HG03457 (cell line): Measurements from ENCODE around the gene ZNF560.
"Not testable (repeated sequence)": the region's sequence is repeated elsewhere in the genome, so short reads cannot be mapped to it uniquely, and the experiment has no call there.

Experiments used
- ATAC-seq: cut with Tn5 transposase; IDR thresholded peaks from one replicate; pipeline ENCODE4 v1.9.1; 2021; ENCODE audit warnings: moderate number of reproducible peaks; ENCODE audit not compliant: unreplicated experiment

The ZNF560 gene

DNA sequence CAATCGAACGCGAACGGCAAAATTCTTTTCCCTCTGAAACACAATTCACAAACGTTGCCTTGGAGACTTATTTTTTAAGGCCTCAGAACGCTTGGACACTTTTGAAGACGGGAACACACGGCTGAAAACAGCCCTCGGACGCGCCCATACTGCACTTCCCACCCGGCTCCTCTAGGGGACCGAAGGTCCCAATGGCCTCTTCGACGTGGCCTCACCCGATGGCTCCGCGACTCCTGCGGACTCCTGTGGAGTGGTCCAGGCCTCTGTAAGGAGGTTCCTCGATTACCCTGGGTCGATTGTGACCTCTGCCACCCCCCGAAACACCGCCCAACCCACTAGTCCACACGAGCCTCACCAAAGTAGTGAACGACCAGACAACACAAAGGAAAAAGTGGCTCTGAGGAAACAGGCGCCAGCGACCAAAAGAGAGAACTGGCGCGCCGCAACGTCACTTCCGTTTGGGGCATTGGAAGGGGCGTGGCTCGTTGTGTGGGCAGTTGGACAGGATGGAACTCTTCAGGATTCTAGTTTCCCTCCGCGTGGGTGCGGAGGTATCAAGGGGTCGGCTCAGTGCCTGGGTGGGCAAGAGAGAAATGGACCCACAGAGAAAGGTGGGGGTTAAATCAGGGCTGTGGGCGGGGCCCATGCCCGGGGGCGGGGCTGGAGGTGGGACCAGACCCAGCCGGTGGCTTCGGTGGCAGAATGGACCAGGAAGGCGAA lies at the start of gene ZNF560:
ZNF560 (minus strand) TSS at position 434 of the 720 bp plus-strand sequence. CDS start 23,303 bp downstream, outside the sequence.
- no peak for ATAC-seq

DNA sequence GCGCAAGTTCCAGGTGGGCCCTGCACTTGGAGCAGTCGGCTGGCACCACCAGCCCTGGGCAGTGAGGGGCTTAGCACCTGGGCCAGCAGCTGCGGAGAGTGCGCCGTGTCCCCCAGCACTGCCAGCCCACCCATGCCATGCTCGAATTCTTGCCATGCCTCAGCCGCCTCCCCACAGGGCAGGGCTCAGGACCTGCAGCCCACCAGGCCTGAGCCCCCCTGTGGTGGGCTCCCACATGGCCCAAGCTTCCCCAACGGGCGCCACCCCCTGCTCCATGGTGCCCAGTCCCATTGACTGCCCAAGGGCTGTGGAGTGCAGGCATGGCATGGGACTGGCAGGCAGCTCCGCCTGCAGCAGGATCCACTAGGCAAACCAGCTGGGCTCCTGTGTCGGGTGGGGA lies 49.5 kb upstream of the ZNF560 start:
- no peak for ATAC-seq

DNA sequence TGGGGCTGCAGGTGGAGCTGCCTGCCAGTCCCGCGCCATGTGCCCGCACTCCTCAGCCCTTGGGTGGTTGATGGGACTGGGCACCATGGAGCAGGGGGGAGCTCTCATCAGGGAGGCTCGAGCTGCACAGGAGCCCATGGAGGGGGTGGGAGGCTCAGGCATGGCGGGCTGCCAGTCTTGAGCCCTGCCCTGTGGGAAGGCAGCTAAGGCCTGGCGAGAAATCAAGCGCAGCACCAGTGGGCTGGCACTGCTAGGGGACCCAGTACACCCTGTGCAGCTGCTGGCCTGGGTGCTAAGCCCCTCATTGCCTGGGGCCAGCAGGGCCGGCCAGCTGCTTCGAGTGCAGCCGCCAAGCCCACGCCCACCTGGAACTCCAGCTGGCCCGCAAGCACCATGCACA lies 42.9 kb upstream of the ZNF560 start:
- ATAC-seq, result not testable (repeated sequence)

DNA sequence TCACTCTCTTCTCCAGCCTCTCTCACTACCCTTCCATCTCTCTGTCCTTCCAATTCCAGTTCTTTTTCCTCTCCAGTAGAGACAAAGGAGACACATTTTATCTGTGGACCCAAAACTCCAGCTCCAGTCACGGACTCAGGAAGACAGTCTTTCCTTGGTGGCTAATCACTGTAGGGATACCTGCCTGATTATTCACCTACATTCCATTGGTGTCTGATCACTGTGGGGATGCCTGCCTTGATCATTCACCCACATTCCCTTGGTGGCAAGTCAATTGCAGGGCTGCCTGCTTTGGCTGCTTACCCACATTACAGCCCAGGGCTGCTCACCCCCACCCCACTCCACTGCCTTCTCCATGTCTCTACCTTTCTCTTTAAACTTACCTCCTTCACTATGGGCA lies 41.5 kb upstream of the ZNF560 start:
- not testable (repeated sequence) for ATAC-seq

DNA sequence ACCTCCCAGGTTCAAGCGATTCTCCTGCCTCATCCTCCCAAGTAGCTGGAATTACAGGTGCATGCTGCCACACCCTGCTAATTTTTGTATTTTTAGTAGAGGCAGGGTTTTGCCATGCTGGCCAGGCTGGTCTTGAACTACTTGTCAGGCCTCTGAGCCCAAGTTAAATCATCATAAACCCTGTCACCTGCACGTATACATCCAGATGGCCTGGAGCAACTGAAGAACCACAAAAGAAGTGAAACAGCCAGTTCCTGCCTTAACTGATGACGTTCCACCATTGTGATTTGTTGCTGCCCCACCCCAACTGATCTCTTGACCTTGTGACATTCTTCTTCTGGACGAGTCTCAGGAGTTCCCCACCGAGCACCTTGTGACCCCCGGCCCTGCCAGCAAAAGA lies 40.8 kb upstream of the ZNF560 start:
- ATAC-seq, result not testable (repeated sequence)

DNA sequence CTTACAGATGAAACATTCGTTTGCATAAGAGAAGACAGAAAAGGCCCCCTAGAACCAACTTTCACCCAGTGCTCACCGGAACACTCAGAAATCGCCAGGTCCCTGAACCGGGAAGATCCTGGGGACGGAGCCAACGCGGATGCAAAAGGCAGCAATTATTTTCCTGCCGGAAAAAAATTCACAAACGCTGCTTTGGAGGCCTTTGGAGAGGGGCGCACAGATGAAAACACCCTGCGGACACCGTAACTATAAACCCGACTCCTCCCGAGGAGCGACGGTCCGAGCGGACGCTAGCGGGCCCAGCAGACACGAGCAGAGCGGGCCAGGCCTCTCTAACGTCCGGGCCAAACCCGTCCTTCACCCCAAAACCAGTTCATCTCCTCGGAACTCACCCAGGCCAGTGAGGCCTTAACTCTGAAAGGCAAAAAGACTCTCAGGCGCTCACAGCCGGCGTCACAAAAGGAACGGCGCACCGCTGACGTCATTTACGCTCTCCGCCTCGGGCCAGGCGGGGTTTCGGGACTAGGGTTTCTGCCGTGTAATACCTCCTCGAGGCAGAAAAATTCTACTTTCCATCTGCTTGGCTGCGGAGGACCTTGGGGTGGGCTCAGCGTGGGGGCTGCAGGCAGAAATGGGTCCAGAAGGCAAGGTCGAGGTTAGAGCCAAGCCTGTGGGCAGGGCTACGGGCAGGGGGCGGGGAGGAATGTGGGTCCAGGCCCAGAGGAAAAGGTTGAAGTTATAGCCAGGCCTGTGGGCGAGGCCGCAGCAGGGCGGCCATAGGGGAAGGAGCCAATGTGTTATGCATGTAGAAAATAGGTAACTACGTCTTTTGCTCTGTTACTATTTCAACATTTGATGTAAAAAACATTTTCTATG lies 40.0 kb upstream of the ZNF560 start, which contains the start of gene ZNF426:
ZNF426 (minus strand) TSS at position 463 of the 876 bp plus-strand sequence. CDS start 2,413 bp downstream, outside the sequence.
- ATAC-seq, result peak; percentile 71

DNA sequence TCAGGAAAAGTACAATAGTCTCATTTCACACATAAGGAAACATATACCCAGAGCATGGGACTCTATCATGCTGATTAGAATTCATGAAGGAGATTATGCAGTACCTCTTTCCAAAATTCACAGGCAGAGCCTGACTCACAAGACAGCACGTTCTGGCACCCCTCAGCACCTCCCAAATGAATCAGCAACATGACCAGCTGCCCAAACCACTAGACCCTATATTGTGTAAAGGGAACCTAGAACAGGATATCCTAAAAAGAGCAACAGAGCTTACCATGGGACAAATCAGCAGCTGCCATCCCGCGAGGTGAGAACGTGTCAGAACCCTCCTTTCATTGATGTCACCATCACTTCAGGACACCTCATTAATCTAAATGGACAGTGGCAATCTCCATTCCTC lies 37.5 kb upstream of the ZNF560 start:
- ATAC-seq, result no peak

DNA sequence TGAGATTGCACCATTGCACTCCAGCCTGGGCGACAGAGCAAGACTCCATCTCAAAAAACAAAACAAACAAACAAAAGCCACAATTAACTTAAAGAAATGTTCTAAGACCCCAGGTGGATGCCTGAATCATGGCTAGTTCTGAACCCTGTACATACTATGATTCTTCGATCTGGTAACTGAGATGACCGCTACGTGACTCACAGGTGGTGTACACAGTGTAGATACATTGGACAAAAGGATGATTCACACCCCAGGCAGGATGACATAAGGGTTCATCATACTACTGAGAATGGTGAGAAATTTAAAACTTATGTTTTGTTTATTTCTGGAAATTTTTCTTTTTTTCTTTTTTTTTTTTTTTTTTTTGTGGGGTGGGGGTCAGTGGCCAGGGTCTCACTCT lies 33.5 kb upstream of the ZNF560 start:
- no peak for ATAC-seq

DNA sequence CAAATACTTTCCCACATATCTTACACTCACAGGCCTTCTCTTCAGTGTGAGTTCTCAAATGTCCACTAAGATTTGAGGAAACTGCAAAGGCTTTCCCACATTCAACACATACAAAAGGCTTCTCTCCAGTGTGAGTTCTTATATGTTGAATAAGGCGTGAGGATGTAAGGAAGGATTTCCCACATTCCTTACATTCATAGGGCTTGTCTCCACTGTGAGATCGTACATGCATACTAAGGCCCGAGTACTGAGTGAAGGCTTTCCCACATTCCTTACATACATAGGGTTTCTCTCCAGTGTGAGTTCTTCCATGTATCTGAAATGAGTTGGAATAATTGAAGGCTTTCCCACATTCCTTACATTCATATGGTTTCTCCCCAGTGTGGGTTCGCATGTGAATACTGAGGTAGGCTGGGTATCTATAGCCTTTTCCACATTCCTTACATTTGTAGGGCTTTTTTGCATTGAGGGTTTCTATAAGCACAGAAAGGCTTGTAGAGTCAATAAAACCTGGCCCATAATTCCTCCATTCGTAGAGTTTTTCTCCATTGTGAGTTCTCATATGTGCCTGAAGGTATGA lies 30.4 kb upstream of the ZNF560 start:
- ATAC-seq, result no peak

DNA sequence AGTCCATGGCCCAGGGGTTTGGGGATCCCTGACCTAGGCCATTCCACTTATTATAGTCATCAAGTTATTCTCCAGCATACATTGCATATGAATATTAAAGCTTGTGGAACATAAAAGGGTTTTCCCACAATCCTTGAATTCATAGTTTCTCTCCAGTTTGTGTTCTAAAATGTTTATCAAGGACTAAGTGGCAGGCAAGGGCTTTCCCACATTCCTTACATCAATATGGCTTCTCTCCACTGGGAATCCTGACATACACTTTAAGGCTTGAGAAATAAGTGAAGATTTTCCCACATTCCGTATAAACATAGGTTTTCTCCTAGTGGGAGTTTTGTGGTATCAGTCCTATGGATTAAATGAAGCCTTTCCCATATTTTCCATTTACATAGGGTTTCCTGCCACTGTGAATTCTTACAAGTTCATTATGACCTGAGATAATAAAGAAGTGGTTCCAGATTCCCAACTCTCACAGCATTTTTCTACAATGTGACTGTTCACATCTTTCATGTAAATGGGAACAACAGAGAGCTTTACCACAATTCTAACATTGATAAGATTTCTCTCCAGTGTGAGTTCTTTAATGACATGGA lies 25.6 kb upstream of the ZNF560 start:
- ATAC-seq, result no peak

DNA sequence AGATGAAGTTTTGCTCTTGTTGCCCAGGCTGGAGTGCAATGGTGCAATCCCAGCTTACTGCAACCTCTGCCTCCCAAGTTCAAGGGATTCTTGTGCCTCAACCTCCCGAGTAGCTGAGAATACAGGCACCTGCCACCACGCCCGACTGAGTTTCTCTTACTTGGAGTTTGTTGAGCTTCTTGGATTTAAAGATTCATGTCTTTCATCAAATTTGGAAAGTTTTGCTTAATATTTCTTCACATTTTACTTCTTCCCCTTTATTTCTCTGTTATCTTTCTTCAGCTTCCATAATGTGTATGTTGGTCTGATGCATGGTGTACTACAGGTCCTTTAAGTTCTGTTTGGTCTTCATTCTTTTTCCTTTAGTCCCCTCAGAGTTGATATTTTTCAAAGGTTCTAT lies 8.9 kb upstream of the ZNF560 start:
- no peak for ATAC-seq

DNA sequence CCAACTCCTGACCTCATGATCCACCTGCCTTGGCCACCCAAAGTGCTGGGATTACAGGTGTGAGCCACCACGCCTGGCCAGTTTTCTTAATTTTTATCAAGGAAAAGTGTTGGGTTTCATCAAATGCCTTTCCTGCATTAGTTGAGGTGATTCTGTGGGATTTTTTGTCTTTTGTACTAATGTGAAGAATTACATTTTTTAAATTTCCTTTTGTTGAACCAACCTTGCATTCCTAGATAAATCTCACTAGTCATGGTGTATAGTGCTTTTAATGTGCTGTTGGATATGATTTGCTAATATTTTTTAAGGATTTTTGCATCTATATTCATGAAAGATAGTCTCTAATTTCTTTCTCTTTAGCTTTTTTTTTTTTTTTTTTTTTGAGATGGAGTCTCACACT lies 2.4 kb upstream of the ZNF560 start:
- no peak for ATAC-seq

DNA sequence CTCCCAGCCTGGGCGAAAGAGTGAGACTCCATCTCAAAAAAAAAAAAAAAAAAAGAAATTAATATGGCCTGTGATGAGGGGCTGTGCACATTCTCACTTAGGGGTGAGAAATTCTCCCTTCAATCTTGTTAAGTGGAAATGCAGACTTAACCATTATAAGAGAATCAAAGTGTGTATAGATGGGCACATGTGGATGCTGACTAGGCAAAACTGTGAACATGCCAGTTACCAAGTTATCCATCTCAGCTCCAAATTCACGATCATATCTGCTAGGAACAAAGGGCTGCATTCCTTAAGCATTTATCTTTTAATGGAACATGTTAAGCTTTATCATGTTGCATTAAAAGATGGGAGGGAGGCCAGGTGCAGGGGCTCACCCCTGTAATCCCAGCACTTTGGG lies 4.3 kb downstream of the ZNF560 start:
- no peak for ATAC-seq

DNA sequence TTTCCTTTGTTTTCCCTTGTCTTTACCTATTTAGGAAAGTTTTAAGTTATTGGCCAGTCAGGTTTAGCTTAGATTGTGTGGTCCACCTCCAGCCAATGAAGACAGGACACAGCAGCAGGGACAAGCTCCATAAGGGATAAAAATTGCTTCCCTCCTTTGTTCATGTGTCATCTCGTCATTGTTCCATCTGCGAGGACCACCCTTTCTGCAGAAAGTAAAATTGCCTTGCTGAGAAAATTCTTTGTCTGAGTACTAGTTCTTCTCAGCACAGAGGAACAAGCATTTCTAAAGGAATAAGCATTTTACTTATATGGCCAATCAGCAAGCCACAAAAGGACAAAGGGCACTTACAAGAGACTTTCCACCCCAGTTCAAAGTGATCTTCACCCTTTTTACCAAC lies 11.4 kb downstream of the ZNF560 start:
- no peak for ATAC-seq

DNA sequence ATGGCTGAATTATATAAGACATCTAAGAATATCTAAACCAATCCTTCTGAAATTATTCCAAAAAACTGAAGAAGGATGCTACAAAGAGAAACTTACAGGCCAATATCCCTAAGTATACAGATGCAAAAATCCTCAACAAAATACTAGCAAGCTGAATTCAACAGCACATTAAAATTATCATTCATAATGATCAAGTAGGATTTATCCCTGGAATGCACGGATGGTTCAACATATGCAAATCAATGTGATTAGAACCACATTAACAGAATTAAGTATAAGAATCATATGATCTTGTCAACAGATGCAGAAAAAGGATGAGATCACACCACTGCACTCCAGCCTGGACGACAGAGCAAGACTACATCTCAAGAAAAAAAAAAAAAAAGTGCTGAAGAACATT lies 13.3 kb downstream of the ZNF560 start:
- ATAC-seq, result no peak

DNA sequence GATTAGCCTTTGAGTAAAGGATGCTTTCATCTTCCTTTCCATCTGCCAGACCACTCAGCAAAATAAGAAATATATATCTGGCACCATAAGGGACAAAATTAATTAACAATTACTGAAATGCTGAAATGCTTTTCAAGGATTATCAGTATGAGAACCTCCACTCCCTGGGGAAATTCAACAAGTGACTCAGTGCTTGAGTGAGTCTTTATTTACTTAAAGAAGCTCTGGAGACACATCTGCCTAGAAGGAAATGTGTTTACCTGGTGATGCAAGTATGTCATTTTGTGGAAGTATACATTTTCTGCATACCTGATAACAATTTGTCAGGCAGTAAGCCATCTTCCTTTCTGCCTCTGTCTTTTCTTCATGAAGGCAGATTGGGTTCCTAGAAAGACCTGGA lies 23.4 kb downstream of the ZNF560 start:
- no peak for ATAC-seq

DNA sequence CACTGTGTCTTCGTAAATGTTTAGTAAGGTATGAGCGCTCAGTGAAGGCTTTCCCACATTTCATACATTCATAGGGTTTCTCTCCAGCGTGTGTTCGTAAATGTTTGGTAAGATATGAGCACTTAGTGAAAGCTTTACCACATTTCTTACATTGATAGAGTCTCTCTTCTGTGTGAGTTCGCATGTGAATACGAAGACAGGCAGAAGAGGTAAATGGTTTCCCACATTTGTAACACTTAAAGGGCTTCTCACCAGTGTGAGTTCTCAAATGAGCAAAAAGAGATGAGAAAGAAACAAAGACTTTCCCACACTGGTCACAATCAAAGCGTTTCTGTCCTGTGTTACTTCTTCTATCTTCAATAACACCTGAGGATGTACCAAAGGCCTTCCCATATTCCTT lies 31.3 kb downstream of the ZNF560 start:
- ATAC-seq, result no peak

DNA sequence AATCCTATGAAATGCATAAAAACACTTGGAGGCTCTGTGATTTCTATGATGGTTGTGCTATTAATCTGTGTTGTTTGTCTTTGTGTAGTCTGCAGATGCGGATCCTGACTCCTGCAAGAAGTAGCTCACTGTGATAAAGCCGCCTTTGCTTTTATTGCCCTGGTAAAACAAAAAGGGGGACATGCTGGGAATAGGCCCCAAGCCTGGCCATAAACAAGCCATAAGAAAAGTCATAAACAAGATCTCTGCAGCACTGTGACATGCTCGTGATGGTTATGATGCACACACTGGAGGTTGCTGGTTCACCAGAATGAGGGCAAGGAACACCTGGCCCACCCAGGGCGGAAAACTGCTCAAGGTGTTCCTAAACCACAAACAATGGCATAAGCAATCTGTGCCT lies 36.5 kb downstream of the ZNF560 start:
- ATAC-seq, result no peak

DNA sequence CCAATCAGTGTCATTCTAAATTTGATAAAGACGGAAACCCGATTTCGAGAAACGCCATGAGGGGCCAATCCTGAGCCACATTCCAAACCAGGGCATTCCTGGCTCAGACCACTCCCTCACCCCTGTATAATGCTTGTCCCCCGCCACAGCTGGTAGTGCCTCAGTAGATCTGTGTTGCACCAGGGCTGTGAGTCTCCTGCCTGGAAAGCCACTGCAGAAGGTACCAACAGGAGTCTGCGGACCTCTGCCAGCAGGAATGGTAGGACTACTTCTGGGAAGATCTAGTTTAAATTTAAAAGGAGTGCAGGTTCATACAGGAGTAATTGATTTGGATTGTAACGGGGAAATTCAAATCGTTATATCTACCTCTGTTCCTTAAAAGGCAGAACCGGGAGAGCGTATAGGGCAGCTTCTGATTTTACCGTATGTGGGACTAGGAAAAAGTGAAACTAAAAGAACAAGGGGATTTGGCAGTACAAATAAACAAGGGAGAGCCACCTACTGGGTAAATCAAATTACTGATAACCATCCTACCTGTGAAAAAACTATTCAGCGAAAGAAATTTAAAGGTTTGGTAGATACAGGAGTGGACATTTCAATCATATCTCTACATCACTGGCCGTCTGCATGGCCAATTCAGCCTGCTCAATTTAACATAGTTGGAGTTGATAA lies 42.3 kb downstream of the ZNF560 start:
- ATAC-seq, result no peak

DNA sequence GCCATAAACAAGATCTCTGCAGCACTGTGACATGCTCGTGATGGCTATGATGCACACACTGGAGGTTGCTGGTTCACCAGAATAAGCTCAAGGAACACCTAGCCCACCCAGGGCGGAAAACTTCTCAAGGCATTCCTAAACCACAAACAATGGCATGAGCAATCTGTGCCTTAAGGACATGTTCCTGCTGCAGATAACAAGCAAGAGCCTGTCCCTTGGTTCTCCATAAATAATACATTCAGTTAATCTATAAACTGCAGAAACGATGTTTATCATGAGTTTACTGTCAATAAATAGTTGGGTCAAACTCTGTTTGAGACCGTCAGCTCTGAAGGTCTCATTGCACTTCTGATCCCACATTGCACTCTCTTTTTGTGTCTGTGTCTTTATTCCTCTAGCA lies 44.5 kb downstream of the ZNF560 start:
- ATAC-seq, result no peak

DNA sequence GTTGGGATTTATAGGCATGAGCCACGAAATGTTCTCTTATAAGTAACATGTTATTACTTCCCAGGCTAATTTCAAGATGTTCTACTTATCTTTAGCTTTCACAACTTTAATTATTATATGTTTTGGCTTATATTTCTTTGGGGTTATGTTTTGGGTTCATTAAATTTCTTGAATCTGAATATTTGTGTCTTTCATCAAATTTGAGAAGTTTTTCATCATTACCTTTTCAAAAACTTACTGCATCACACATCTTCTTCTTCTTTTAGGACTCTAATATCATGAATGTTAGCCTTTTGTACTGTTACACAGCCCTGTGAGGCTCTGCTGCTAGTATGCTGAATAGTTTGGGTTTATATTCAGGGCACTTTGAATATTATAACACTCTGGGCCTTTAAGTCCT lies 53.4 kb downstream of the ZNF560 start:
- no peak for ATAC-seq
